PC-3 (cell line): Measurements from ENCODE around the gene AMMECR1.

Experiments
- EZH2 ChIP-seq: fragments of 300-600 bp; sonication (generic); IDR thresholded peaks from one replicate; pipeline ENCODE4 v1.6.1; 2017; ENCODE audit warnings: antibody characterized with exemption, mild to moderate bottlenecking, low read length; ENCODE audit not compliant: unreplicated experiment
- EZH2phosphoT487 ChIP-seq: fragments of 300-600 bp; sonication (generic); IDR thresholded peaks from 2 replicates; pipeline ENCODE4 v1.6.1; 2018; ENCODE audit warnings: mild to moderate bottlenecking, antibody characterized with exemption, low read length, borderline replicate concordance
- TF ChIP-seq, protein P1 (sequence below): fragments of 300-600 bp; sonication (generic); conservative IDR thresholded peaks from 2 replicates; pipeline ENCODE4 v1.5.1; 2017; ENCODE audit warnings: antibody characterized with exemption, low read depth, mild to moderate bottlenecking, low read length

- TF ChIP-seq, protein P1, sequence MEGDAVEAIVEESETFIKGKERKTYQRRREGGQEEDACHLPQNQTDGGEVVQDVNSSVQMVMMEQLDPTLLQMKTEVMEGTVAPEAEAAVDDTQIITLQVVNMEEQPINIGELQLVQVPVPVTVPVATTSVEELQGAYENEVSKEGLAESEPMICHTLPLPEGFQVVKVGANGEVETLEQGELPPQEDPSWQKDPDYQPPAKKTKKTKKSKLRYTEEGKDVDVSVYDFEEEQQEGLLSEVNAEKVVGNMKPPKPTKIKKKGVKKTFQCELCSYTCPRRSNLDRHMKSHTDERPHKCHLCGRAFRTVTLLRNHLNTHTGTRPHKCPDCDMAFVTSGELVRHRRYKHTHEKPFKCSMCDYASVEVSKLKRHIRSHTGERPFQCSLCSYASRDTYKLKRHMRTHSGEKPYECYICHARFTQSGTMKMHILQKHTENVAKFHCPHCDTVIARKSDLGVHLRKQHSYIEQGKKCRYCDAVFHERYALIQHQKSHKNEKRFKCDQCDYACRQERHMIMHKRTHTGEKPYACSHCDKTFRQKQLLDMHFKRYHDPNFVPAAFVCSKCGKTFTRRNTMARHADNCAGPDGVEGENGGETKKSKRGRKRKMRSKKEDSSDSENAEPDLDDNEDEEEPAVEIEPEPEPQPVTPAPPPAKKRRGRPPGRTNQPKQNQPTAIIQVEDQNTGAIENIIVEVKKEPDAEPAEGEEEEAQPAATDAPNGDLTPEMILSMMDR: no peak
- no peak for TF ChIP-seq EZH2phosphoT487
- TF ChIP-seq EZH2: no peak
Measured at GRCh38 chrX:110321670-110322069, 3.8 kb upstream of the AMMECR1 start.
